Fibroblast of gingiva (primary cell): ENCODE measurements around the gene RPS6KA2.

Experiments
- DNase-seq: peaks from one replicate; pipeline ENCODE4 v3.0.0-alpha.2; 2011; ENCODE audit warnings: low read depth

Gene RPS6KA2

GRCh38 chr6:166615059-166615770 lies 11.8 kb downstream of the RPS6KA2 start:
- peak; percentile 44 for DNase-seq

- DNase-seq, result no peak
Measured at GRCh38 chr6:166614589-166614988, 12.5 kb downstream of the RPS6KA2 start.

GRCh38 chr6:166614171-166614583 lies 12.9 kb downstream of the RPS6KA2 start:
- DNase-seq, result no peak

- DNase-seq, result no peak
Measured at GRCh38 chr6:166613027-166613426, 14.0 kb downstream of the RPS6KA2 start.

- no peak for DNase-seq
Measured at GRCh38 chr6:166612471-166612881, 14.6 kb downstream of the RPS6KA2 start.

GRCh38 chr6:166611631-166612030 lies 15.4 kb downstream of the RPS6KA2 start:
- DNase-seq, result peak; percentile 35

GRCh38 chr6:166610069-166610468 lies 17.0 kb downstream of the RPS6KA2 start:
- no peak for DNase-seq

- DNase-seq, result peak; percentile 85
Measured at GRCh38 chr6:166608774-166609173, 18.3 kb downstream of the RPS6KA2 start.

GRCh38 chr6:166605752-166606151 lies 21.3 kb downstream of the RPS6KA2 start:
- DNase-seq, result no peak

- DNase-seq, result no peak
Measured at GRCh38 chr6:166604911-166605310, 22.1 kb downstream of the RPS6KA2 start.

GRCh38 chr6:166604328-166604727 lies 22.7 kb downstream of the RPS6KA2 start:
- DNase-seq, result no peak

- DNase-seq, result no peak
Measured at GRCh38 chr6:166603043-166603690, 23.9 kb downstream of the RPS6KA2 start.

- DNase-seq, result no peak
Measured at GRCh38 chr6:166601956-166602355, 25.1 kb downstream of the RPS6KA2 start.

GRCh38 chr6:166600931-166601330 lies 26.1 kb downstream of the RPS6KA2 start:
- DNase-seq, result no peak

GRCh38 chr6:166599205-166599604 lies 27.8 kb downstream of the RPS6KA2 start:
- no peak for DNase-seq

GRCh38 chr6:166598441-166599138 lies 28.5 kb downstream of the RPS6KA2 start:
- DNase-seq, result peak; percentile 93

GRCh38 chr6:166597711-166598440 lies 29.2 kb downstream of the RPS6KA2 start:
- DNase-seq, result no peak

- DNase-seq, result no peak
Measured at GRCh38 chr6:166596776-166597507, 30.1 kb downstream of the RPS6KA2 start.

- no peak for DNase-seq
Measured at GRCh38 chr6:166595949-166596348, 31.1 kb downstream of the RPS6KA2 start.

GRCh38 chr6:166595061-166595780 lies 31.8 kb downstream of the RPS6KA2 start:
- peak; percentile 93 for DNase-seq

- no peak for DNase-seq
Measured at GRCh38 chr6:166592821-166593220, 34.2 kb downstream of the RPS6KA2 start.
